Activated CD8-positive, alpha-beta memory T cell treated with anti-CD3 and anti-CD28 coated beads, Interleukin-2, amount 50 U/mL, for 1 hour (primary cell): Measurements from ENCODE around the gene LRRC25.
A peak's percentile ranks its signal among the peaks of the same experiment; 100 is the strongest.
"Not testable (repeated sequence)": the region's sequence is repeated elsewhere in the genome, so short reads cannot be mapped to it uniquely, and the experiment has no call there.

Experiments
- DNase-seq: peaks from one replicate; pipeline ENCODE4 v3.0.0-alpha.2; 2020; ENCODE audit errors: extremely low read depth

The LRRC25 gene

GRCh38 chr19:18405754-18406153 is 8.3 kb upstream of the LRRC25 start:
- DNase-seq, result not testable (repeated sequence)

DNA sequence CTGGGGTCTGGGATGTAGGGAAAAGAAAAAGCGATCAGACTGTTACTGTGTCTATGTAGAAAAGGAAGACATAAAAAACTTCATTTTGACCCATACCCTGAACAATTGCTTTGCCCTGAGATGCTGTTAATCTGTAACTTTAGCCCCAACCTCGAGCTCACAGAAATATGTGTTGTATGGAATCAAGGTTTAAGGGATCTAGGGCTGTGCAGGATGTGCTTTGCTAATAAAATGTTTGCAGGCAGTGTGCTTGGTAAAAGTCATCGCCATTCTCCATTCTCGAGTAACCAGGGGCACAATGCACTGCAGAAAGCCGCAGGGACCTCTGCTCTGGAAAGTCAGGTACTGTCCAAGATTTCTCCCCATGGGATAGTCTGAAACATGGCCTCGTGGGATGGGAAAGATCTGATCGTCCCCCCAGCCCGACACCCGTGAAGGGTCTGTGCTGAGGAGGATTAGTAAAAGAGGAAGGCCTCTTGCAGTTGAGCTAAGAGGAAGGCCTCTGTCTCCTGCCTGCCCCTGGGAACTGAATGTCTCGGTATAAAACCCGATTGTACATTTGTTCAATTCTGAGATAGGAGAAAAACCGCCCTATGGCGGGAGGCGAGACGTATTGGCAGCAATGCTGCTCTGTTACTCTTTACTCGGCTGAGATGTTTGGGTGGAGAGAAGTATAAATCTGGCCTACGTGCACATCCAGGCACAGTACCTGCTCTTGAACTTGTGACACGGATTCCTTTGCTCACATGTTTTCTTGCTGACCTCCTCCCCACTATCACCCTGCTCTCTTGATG is 5.2 kb upstream of the LRRC25 start:
- DNase-seq, result not testable (repeated sequence)

GRCh38 chr19:18401580-18402112 is 4.2 kb upstream of the LRRC25 start:
- no peak for DNase-seq

DNA sequence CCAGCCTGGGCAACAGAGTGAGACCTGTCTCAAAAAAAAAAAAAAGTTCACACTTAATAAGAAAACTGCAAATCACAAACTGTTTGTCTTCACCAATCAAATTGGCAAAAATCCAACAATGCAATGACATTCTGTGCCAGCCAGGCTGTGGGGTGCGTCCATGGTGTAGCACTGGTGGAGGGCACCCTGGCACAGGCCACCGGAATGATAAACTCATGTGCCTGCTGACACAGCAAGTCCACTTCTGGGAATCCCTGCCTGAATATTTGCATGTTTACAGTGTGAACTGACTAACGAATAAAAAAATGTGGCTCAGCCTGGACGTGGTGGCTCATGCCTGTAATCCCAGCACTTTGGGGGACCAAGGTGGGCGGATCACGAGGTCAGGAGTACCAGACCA is 1.6 kb upstream of the LRRC25 start:
- no peak for DNase-seq

DNA sequence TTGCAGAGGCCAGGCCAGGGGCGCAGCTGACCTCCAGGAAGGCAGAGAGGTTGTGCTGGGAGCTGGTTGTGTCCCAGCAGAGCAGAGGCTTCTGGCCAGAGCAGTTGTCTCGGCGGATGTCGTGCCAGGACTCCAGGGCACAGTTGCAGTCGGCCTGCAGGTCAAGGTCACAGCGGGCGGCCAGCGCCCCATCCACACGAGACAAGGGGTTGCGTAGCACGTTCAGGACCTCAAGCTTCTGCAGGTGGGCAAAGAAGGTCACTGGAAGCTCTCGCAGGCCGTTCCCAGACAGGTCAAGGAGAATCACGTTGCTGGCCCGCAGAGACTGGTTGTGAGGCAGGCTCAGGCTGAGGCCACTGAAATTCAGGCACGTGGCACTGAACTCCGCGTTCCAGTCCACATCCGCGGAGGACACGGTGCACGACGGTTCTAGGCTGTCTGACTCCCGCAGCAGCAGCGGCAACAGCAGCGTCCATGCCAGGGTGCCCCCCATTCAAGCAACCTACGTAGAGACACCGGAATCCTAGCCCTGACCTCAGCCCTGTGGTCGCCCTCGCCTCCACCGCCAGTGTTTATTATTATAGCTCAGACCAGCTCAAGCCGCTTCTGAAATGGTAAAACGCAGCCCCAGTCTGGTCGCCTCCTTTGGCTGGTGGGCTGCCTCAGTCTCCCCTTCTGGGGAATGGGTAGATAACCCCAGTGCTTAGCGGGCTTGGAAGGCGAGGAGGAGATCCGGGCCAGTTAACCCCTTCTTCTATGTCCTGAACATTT is 766 bp downstream of the LRRC25 start:
- no peak for DNase-seq

DNA sequence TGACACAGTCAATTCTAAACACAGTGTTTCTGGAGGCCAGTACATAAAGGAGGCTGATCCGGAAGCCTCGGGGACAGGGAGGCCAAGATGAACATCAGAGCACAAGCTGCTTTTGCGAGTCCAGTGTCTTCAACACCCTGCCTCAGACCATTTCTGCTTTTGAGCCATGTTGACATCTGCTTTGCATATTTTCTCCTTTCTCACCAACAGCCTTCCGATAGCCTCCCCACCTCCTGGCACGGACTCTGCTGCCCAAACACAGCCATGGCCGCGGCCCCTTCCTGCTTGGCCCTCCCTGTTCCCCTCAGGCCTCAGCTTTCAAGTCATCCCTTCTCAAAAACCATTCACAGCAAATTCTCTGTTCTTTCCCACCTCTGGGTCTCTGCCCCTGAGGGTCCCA is 3.6 kb downstream of the LRRC25 start:
- no peak for DNase-seq

DNA sequence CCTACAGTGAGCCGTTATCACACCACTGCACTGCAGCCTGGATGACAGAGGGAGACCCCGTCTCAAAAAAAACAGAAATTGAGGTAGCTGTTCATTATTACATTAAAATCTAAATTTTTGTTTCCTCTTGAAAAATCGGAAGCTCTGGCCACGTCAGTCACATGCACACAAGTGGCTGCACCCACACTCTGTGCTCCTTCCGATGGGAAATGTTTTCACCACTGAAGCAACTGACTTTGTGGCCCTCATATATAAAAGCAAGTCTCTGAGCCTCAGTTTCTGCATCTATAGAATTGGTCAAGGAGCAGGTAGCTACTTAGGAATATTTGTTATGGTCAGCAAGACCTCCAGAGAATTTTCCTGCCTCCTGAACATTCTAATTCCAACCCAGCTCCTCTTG is 4.5 kb downstream of the LRRC25 start:
- DNase-seq, result no peak

GRCh38 chr19:18392417-18392816 is 5.0 kb downstream of the LRRC25 start:
- no peak for DNase-seq

GRCh38 chr19:18391509-18392075 is 5.8 kb downstream of the LRRC25 start:
- no peak for DNase-seq

DNA sequence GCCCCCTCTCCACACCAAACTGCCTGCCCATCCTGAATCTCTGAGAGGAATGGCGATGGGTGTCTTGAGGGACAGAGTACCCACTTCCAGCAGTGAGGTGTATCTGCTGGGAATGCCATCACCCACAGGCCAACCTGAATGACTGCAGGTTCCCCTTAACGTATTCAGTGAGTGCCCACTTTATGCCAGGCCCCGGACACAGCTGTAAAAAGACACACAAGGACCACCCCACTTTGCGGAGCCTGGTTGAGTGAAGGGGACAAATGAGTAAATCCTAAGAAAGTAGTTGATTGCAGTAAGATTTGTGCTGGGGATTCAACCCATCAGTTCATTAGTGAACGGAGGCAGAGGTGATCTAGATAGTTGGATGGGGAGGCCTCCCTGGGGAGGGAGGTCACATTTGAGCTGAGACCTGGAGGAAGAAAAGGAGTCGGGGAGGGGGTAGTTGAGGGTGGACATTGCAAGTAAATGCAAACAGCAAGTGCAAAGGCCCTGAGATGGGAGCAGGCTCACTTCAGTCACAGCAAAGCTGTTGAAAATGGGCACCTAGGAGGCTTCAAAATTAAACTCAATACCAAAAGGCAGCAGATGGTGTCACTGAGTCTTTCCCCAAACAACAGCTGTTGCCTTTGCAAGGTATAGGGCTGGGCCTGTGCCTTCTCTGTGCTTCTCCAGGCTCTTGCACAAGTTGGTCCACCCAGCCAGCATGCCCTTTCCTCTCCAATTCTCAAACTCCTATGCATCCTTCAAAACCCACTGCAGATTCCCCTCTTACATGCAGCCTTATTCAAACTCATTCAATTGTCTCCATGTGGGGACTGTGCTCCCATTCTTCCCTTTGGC is 7.1 kb downstream of the LRRC25 start:
- DNase-seq, result no peak

DNA sequence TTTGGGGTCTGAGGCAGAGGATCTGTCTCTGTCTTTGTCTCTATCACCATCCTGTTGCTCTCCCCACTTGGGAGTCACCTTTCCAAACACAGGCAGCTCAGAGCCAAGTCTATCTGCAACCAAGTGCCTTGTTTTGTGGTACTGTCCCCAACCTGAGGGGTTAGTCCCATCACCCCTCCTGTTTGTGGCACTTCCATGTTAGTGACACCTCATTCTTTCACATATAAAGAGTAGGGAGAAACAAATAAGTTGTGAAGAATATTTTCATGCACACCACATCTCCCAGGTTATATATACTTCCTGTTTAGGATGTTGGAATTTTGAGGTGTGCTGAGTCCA is 7.7 kb downstream of the LRRC25 start:
- no peak for DNase-seq

DNA sequence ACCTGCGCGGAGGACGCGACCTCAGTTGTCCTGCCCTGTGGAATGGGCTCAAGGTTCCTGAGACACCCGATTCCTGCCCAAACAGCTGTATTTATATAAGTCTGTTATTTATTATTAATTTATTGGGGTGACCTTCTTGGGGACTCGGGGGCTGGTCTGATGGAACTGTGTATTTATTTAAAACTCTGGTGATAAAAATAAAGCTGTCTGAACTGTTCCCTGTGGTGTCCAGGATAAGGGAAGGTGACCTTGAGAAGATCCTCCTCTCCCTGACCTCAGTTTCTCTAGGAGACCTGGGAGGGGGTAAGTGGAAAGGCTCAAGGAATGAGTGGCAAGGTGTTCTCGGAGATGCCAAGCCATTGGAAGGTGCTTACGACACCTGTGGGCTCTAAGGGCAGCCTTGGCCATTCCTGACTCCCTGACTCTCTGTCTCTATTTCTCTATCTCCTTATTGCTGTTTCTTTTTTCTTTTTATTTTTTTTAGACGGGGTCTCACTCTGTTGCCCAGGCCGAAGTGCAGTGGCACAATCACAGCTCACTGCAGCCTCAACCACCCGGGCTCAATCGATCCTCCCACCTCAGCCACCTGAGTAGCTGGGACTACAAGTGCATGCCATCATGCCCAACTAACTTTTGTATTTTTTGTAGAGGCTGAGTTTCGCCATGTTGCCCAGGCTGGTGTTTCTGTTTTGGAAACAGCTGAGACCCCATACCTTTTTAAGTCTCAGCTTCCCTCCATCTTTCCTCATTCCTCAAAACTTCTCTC is 8.3 kb downstream of the LRRC25 start:
- no peak for DNase-seq

GRCh38 chr19:18388100-18388959 is 9.1 kb downstream of the LRRC25 start:
- peak; percentile 8 for DNase-seq

DNA sequence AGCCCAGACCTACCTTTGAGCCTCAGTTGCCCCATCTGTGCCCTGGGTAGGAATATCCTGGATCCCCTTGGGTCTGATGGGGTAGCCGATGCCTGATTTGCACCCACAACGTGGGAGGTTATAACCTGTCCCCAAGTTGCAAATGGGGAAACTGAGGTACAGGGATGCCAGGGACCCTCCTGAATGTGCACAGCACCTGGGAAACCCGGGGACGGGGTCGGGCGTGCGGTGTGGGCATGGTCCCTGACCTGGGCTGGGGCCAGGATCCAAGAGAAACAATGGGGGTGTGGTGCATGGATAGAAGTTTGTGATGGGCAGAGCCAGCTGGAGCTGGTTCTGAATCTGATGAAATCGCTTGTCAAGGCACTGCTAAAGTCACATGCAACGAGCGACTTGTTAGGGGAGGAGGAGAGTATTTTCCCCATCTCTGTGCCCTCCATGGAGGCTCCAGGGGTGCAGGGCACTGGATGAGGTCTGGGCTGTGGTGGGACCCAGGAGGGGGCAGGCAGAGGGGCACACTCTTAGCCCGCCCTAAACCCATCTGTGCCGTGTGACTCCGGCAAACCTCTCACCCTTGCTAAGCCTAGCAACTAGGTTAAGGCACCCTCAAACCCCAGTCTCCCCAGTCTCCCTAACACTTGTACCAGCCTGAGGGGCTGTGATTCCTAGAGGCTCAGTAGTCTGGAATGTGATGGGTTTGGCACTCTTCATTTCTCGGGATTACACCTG is 10.7 kb downstream of the LRRC25 start:
- no peak for DNase-seq

- no peak for DNase-seq
Measured at GRCh38 chr19:18385675-18386542, 11.5 kb downstream of the LRRC25 start, which contains the start of gene GDF15. TSS of gene GDF15 (plus strand) at chr19:18386158. CDS start at chr19:18386190, 32 bp downstream.

- no peak for DNase-seq
Measured at GRCh38 chr19:18385359-18385674, 12.1 kb downstream of the LRRC25 start.

DNA sequence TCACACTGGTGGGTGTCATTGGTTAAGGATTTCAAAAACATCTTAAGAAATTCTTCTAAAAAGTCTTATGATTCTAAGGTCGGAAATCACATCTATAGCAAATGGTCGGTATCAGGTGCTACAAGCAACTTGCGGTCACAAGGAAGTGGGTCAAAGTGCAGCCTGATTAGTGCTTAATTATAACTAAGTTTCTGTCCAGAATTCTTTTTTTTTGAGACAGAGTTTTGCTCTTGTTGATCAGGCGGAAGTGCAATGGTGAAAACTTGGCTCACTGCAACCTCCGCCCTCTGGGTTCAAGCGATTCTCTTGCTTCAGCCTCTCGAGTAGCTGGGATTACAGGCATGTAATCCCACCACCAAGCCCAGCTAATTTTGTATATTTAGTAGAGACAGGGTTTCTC is 12.6 kb downstream of the LRRC25 start:
- DNase-seq, result no peak

- DNase-seq, result not testable (repeated sequence)
Measured at GRCh38 chr19:18383622-18384021, 13.8 kb downstream of the LRRC25 start.
